Measurements from ENCODE around the gene ADCY9.
"Not testable (repeated sequence)": the region's sequence is repeated elsewhere in the genome, so short reads cannot be mapped to it uniquely, and the experiment has no call there.

Gene ADCY9

DNA sequence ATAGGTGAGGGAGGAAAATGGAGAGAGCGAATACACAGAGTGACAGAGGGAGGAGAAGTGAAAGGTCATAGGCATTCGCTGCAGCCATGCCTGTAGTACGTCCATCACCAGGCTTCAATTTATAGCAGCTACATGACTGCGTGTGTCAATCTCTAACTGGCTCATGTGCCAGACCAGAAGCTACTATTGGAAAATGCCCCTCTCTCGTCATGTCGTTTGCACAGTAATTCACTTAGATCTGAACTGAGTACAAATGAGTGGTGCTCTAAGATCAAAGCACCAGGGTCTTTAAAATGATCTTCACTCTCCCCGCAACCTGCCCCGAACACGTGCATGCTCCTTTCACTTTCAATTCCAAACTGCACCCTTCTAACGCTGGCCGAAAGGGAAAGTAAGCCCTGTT is 51.3 kb downstream of the ADCY9 start:
- DNase-seq: peak; percentile 16

DNA sequence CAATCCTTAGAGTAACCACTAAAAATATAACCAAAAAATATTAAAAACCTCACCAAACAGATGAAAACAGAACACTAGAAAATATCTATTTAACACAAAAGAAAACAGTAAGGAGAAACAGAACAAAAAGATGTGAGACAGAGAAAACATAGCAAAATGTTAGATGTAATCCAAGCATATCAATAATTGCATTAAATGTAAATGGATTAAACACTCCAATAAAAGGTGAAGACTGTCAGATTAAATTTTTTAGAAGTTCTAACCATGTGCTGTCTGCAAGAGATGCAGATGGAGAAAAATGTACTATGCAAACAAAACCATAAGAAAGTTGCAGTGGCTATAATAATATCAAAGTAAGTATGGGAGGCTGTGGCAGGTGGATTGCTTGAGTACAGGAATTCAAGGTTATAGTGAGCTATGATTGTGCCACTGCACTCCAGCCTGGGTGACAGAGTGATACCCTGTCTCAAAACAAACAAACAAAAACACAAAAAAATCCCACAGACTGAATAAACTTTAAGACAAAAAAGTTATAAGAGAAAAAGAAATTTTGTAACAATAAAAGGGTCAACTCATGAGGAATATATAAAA is 53.9 kb downstream of the ADCY9 start:
- DNase-seq: no peak

DNA sequence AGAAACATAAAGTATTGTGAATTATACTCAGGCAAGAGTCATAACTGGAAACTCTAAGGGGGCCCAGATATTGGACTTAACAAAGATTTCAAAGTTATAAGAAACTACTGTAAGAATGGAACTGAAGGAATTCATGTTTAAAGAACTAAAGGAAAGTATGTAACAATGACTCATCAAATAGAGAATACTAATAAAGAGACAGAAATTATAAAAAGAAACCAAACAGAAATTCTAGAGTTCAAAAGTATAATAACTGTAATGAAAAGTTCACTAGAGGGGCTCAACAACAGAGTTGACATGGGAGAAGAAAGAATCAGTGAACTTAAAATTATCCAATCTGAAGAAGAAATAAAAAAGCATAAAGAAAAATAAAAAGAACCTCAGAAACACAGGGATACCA is 55.4 kb downstream of the ADCY9 start:
- no peak for DNase-seq

DNA sequence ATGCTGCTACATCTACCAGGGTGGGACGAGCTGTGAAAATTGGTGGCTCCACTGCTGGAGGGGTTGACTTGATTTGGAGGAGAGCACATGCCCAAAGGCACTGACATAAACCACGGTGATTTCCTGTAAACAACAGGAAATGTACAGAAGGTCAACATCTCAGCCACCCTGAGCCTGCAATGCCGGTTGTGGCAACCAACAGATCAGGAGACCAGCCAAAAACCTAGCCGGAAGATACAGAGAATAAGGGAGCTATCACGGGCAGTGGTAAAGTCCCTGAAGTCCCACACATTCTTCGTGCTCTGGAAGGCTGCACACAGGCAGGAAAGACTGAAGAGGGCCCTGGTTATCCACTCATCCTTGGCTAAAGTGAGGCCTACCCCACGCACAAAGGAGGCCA is 56.2 kb downstream of the ADCY9 start:
- no peak for DNase-seq

DNA sequence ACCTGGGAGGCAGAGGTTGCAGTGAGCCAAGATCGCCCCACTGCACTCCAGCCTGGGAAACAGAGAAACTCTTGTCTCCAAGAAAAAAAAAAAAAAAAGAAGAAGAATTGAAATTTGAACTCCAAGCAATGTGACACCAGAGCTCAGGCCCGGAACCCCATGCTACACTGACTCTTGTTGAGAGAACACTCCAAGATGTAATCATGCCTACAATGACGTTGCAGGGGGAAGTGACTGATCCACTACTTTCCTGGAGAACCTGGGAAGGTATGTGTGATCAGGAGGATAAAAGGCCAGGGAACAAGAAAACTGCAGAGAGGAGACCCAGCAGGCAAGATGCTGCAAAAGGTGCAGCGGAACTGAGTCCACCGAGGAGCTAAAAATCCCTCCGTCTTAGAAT is 57.9 kb downstream of the ADCY9 start:
- no peak for DNase-seq

DNA sequence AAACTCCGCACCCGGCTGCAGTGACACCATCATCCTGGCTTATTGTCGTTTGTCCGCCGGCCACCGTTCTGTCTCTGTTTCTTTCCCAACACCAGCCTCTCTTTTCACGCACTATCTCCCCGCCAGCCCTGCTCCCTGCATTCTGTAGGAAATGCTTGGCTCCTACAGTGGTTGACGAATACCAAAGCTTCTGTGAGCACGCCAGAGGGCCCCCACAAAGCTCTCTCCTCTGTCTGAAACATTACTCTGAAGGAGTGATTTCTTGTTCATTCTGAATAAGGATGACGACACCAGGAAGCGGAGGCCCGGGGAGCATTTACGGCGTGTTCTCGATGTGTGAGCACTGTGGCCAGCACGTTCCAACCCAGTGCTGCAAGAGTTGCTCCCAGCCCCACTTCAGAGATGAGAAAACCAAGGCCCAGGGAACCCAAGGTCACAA is 58.8 kb downstream of the ADCY9 start:
- DNase-seq: no peak

DNA sequence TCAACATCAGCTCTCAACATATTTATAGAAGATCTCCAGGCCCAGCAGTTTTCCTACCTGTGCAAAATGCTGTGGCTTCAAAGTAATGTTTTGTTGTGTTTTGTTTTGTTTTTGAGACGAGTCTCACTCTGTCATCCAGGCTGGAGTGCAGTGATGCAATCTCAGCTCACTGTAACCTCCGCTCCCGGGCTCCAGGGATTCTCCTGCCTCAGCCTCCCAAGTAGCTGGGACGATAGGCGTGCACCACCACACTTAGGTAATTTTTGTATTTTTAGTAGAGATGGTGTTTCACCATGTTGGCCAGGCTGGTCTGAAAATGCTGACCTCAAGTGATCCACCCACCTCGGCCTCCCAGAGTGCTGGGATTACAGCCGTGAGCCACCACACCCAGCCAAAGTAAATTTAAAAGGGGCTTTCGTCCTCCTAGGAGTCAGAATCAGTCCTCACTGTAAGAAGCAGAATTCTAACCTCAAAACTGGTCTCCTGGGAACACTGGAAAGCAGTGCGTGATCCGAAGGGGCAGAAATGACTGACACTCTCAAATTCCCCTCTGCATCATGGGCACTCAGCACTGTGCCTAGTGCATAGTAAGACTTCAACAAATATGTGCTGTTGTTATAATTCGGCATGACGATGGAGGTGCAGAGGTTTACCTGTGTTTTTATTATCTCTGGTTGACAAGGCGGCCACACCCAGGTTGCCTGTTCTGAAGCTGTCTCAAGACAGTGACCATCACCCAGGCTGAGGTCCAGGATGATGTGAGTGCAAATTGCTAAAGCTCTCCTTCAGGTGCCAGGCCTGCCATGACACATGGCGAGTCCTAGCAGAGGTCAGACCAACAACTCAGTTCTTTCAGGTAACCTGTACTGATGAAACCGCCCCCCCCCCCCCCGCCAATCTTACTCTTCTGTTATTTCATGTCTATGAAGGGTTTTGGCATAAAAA is 59.8 kb downstream of the ADCY9 start:
- DNase-seq: no peak

DNA sequence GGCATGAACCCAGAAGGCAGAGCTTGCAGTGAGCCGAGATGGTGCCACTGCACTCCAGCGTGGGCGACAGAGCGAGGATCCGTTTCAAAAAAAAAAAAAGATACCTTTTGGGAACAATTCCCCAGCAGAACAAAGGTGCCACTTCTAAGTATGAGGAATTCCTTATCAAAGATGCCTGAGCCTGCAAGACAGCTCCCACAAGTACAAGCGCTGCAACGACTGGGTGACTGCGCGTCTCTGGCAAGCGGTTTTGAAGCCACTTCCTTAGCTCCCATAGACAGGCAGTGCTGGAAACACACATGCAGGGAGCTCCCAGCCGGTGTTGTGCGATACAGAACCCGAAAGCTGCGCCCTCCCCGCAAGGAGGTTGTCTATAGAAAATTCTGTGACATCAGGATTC is 60.5 kb downstream of the ADCY9 start:
- no peak for DNase-seq

DNA sequence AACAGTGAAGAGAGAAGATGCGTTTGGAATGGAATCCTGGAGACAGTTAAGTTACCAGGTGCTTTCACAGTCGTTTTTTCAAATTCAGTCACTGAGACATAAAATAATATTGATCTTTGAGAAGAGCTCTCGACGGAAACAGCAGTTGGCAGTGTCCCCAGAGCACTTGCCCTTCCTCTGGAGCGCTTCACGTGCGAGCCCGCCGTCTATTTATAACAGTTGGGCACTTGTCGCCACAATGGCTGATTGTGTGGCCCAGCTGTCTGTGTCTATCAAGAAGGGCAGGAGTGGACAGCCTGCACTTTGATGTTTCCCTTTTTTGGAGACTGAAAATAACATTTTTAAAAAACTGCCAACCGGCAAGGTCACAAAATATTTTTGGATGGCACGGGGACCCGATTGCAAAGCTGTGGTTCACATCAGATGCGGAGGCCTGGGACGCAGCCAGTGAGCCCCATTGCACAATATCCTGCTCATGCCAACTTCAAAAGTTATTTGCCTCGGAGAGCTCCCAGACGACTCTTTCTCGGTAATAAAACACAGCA is 62.9 kb downstream of the ADCY9 start:
- no peak for DNase-seq

DNA sequence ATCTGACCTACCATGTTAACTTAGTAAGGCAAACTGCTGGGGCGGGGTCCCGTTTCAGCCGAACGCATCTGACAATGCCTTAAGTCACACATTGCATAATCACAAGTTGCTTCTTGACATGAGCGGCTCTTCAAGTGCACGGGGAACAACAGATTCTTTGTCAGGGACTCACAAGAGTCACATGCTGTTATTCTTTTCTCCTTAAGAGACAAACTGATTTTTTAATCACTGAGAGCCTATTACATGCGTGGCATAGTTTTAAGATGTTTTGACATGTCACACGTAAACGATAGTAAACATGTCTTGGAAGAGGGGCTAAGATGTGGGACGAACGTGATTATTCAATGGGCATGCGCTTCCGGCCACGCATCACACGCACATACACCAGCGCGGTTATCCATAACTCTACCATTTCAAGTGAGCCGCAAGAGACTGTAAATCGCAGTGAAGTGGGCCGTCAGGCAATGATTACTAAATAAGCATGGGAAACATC is 63.4 kb downstream of the ADCY9 start:
- no peak for DNase-seq

DNA sequence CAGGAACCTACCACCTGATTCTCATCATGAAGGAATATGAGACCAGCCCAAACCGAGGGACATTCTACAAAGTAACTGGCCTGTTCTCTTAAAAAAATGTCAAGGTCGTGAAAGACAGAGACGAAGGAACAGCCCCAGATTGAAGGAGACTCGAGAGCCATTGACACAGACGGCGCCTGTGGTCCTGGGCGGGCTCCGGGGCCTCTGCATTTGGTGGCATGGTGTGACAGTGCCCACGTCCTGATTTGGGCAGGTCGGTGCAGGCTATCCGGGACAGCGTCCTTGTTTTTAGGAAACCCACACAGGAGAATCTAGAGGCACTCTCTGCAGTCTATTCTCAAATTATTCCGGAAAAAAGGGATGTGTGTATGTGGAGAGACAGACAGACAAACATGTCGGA is 64.1 kb downstream of the ADCY9 start:
- DNase-seq: no peak

DNA sequence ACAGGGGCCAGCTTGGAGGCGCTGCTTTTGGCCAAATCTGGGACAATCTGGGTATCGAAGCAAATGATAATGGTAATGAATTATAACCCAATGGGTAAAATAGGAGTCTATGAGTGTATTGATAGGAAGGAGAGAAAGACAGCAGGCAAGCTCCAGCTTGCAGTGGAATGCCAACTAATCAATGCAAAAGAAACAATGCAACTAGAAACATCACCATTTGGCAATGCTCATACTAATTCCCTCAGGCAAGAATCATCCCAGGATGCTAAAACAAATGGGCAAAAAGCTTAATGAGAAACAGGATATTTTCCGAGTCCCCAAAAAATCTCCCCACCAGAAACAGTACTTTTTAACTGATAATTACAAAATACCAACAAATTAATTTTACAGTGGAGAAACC is 64.7 kb downstream of the ADCY9 start:
- DNase-seq: no peak

DNA sequence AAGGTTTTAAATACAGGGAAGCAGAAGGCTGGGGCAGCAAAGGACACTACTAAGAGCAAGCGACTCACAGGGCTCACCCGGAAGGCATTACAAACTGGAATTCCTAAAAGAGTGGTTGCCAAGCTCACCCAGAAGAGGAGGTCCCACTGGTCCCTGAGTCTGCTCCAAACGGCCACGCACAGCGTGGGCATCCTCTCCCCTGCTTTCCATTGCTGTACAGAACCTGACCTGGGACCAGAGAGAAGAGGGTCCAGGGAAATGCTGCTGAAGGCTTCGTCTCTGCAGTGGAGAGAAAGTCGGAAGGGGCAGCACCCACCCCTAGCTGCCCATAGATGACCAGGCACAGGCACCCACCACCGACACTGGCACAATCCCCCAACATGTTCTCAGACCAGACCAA is 67.2 kb downstream of the ADCY9 start:
- DNase-seq: no peak

DNA sequence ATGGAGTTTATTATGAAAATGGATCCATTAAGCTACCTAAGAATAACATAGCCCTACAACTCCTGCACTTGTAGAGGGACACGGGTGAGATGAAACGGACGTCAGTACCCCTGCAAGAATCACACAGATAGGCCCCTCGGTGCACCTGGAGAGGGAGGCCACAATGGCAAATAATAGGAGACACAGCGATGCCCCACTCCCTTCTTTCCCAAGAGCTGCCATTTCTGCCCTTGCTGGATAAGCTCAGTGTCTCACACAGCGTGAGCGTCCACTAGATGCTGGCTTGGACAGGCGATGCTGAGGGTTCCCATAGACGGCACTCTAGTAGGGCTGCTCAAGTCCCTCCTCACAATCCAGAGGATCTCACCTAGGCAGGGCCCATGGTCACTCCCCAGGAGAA is 67.8 kb downstream of the ADCY9 start:
- DNase-seq: no peak

DNA sequence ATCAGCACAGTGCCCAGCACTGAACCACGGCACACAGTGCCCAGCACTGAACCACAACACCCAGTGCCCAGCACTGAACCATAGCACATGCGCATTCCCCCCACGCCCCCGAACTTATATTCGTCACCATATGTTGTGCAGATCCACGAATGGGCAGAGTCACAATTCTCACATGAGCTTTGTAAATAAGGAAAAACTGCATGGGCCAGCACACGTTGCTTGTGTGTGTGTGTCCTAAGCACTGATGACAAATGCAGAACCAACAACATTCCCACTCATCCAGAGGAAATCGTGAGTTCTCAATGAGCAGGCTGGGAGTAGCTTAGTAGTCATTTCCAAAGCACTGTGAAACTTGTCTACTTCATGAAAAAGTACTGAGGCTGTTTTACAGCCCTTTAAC is 70.0 kb downstream of the ADCY9 start:
- DNase-seq: no peak

DNA sequence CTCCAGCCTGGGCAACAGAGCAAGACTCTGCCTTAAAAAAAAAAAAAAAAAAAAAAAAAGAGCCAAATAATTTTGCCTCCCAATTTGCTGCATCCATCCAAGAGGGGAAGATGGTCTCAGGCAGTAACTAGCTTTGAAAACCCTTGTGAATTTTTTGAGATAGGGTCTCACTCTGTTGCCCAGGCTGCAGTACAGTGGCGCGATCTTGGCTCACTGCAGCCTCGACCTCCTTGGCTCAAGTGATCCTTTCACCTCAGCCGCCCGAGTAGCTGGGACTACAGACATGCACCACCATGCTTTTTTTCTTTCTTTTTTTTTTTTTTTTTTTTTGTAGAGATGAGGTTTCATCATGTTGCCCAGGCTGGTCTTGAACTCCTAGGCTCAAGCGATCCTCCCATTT is 70.7 kb downstream of the ADCY9 start:
- not testable (repeated sequence) for DNase-seq

DNA sequence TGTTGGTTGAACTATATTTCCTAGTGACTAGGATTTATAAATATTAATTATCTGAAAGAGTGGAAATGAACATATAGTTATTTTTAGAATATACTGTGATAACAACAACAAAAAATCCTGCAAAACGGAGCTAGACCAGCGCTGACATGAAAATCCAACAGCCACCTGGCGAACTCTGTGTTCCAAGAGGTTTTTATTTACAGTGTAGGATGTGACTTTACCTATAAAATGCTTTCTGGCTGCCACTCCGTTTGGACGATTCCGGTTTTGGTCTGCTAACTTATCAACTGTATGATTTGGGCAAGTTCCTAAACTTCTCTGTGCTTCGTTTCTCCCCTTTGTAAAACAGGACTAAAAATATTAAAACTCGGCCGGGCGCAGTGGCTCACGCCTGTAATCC is 73.7 kb downstream of the ADCY9 start:
- DNase-seq: no peak

DNA sequence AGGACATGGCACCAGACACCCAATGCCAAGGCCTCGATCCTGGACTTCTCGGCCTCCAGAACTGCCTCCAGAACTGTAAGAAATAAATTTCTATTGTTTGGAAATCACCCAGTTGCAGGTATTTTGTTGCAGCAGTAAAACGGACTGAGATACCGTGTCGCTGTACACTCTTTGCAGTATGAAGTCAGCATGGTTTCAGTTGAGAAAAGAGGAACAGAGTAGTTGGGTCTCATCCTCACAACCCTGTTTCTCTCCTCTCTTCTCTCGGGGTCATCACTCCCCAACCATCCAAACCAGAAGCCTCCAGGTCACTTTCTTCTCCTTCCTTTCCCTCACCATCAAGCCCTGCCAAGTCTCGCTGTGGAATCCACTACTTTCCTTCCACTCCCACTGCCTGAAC is 77.8 kb downstream of the ADCY9 start:
- DNase-seq: no peak

DNA sequence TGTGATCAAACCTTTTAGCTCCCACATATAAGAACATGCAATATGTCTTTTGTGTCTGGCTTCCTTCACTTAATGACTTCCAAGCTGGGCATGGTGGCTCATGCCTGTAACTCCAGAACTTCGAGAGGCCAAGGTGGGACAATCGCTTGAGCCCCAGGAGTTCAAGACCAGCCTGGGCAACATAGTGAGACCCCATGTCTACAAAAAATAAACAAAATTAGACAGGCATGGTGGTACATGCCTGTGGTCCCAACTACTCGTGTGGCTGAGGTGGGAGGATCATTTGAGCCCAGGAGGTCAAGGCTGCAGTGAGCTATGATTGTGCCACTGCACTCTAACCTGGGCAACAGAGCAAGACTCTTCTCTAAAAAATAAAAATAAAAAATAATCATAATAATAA is 79.3 kb downstream of the ADCY9 start:
- not testable (repeated sequence) for DNase-seq

DNA sequence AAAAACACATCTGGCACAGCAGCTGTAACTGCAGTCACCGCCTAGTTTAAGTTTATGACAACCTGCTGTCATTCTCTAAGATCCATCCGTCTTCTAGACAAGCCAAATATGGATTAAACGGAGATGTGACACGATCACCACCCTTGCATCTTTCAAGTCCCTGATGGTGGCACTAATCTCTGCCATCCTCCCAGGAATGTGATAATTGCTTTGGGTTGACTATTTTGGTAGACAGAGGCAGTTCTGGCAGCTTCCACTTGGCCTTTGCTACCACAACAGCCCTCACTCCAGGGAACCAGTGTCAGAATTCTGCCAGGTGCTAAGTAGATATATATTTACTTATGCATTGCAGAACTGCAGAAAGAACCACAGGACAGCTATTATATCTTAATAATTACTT is 81.3 kb downstream of the ADCY9 start:
- no peak for DNase-seq

DNA sequence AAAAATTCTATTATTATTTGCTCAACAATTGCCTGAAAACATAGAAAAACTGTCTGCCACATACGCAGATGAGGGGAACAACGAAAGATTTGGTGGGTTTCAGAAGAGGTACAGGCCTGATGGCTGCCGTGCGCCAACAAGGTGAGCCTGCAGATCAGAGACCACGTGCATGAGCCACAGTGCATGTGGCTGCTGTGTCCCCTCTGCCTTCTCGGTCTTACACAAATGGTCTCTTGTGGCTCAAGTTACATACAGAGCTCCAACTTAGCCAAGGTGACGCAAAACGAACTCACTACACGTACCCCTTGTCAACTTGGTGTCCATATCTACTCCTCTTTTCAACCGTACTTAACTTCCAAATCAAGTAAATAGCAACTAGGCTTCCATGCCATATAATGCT is 82.3 kb downstream of the ADCY9 start:
- DNase-seq: no peak

DNA sequence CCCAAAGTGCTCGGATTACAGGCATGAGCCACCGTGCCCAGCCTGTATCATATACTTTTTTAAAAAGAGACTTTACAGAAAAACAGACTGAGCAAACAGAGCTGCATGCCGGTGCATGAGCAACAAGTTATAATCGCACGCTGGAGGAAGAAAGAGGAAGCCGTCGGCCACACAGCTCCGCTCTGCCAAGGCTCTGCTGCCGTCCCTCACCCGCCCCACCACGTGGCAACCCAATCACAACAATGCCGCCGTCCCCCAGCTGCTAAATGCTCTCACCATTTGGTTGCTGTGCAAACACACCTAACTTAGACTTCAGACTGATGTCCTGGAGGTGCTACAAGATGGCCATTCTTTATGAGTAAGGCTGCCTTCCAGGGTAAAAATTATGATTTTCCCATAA is 83.5 kb downstream of the ADCY9 start:
- DNase-seq: no peak

DNA sequence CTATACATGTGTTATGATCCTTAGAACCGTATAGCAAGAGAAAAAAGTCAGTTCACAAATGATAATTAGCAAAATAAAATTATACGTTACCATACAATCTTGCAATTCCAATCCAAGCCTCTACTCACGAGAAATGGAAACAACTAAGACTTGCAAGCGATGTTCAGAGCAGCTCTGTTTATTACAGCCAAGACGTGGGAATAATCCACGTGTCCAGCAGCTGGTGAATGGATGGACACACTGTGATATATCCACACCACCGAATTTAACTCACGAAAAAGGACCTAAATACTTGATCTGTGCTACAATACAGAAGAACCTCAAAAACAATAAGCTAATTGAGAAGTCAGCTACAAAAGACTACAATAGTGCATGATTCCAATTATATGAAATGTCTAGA is 88.1 kb downstream of the ADCY9 start:
- no peak for DNase-seq

DNA sequence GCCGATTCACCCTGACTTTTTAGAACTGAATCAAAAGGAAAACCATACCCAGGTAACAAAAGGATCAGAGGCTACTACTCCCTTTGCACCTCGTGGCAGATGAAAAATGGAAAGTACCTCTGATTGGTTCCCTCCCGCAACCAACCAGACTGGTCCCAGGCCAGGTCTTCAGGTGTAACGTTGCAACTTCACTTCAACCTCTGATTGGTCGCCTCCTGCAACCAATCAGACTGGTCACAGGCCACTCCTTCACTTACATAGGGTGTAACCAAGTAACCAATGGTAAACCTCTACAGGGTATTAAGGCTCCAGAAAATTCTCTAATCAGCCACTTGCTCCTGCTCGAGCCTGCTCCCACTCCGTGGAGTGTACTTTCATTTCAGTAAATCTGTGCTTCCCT is 89.4 kb downstream of the ADCY9 start:
- no peak for DNase-seq
